GM12874 (cell line): ENCODE measurements around the gene CACNA2D4.

Experiments used
- CTCF ChIP-seq: IDR thresholded peaks from 2 replicates; pipeline ENCODE4 v1.5.1; 2011; ENCODE audit warnings: low read depth, mild to moderate bottlenecking, control low read depth, low read length, moderate library complexity; ENCODE audit not compliant: insufficient read depth

The CACNA2D4 gene

GRCh38 chr12:1935700-1936378, 17.4 kb upstream of the CACNA2D4 start:
- no peak for TF ChIP-seq CTCF

GRCh38 chr12:1935242-1935641, 16.8 kb upstream of the CACNA2D4 start:
- no peak for TF ChIP-seq CTCF

GRCh38 chr12:1934831-1935230, 16.4 kb upstream of the CACNA2D4 start:
- no peak for TF ChIP-seq CTCF

- TF ChIP-seq CTCF, result no peak
These were observed 15.6 kb upstream of the CACNA2D4 start for GRCh38 chr12:1934068-1934467.

- TF ChIP-seq CTCF, result peak; percentile 24; the same call in 1 of the 2 replicates
These were observed 15.0 kb upstream of the CACNA2D4 start for GRCh38 chr12:1933342-1934051.

- no peak for TF ChIP-seq CTCF
These were observed 13.9 kb upstream of the CACNA2D4 start for GRCh38 chr12:1932264-1932777.

- no peak for TF ChIP-seq CTCF
These were observed 13.2 kb upstream of the CACNA2D4 start for GRCh38 chr12:1931642-1932041.
